ENCODE measurements around the gene TAB3. TPM values are rescaled to one million over a fixed set of nuclear protein-coding genes. Genes with fewer than 3 reads are reported as not detected.

TAB3 gene
- total RNA-seq, 1 donor from 2014 or later = 13.2 TPM

GRCh38 chrX:30883138-30883537, 5.9 kb downstream of the TAB3 start:
- DNase-seq = no peak

- DNase-seq = no peak
These were observed 7.3 kb downstream of the TAB3 start for GRCh38 chrX:30881797-30882196.

GRCh38 chrX:30881390-30881789, 7.7 kb downstream of the TAB3 start:
- DNase-seq = no peak

GRCh38 chrX:30880058-30880457, 9.0 kb downstream of the TAB3 start:
- no peak for DNase-seq

GRCh38 chrX:30876367-30876766, 12.7 kb downstream of the TAB3 start:
- no peak for DNase-seq

- no peak for DNase-seq
These were observed 13.1 kb downstream of the TAB3 start for GRCh38 chrX:30875957-30876356.

- DNase-seq = no peak
These were observed 14.2 kb downstream of the TAB3 start for GRCh38 chrX:30874851-30875250.

GRCh38 chrX:30870572-30870971, 18.5 kb downstream of the TAB3 start:
- no peak for DNase-seq

- no peak for DNase-seq
These were observed 23.4 kb downstream of the TAB3 start for GRCh38 chrX:30865612-30866011.

- no peak for DNase-seq
These were observed 24.0 kb downstream of the TAB3 start for GRCh38 chrX:30865015-30865414.

GRCh38 chrX:30864383-30864785, 24.7 kb downstream of the TAB3 start:
- DNase-seq = no peak

GRCh38 chrX:30863974-30864373, 25.1 kb downstream of the TAB3 start:
- DNase-seq = peak; percentile 59

GRCh38 chrX:30858098-30858497, 31.0 kb downstream of the TAB3 start:
- no peak for DNase-seq

- no peak for DNase-seq
These were observed 37.6 kb downstream of the TAB3 start for GRCh38 chrX:30851449-30851848.

- DNase-seq = no peak
These were observed 53.7 kb downstream of the TAB3 start for GRCh38 chrX:30835373-30835772.

- DNase-seq = peak; percentile 61
These were observed 55.2 kb downstream of the TAB3 start for GRCh38 chrX:30833896-30834295.

- no peak for DNase-seq
These were observed 58.0 kb downstream of the TAB3 start for GRCh38 chrX:30831082-30831481.

GRCh38 chrX:30830326-30830943, 58.6 kb downstream of the TAB3 start:
- no peak for DNase-seq

GRCh38 chrX:30824275-30824674, 64.8 kb downstream of the TAB3 start:
- DNase-seq = peak; percentile 3

- no peak for DNase-seq
These were observed 66.3 kb downstream of the TAB3 start for GRCh38 chrX:30822764-30823163.

GRCh38 chrX:30822068-30822681, 66.9 kb downstream of the TAB3 start:
- DNase-seq = no peak

- DNase-seq = no peak
These were observed 67.9 kb downstream of the TAB3 start for GRCh38 chrX:30821116-30821515.

- DNase-seq = no peak
These were observed 70.0 kb downstream of the TAB3 start for GRCh38 chrX:30819080-30819479.

GRCh38 chrX:30816079-30816478, 73.0 kb downstream of the TAB3 start:
- DNase-seq = no peak
